GM18873 (cell line): ENCODE data around the gene GPR39.

Experiments
- ATAC-seq: cut with Tn5 transposase; IDR thresholded peaks from one replicate; pipeline ENCODE4 v1.9.1; 2021; ENCODE audit warnings: mild to moderate bottlenecking, moderate library complexity, moderate number of reproducible peaks; ENCODE audit not compliant: unreplicated experiment, low FRiP score

GPR39 gene

GRCh38 chr2:132659331-132659730, 242.7 kb downstream of the GPR39 start:
- ATAC-seq, result no peak

GRCh38 chr2:132662732-132663131, 246.1 kb downstream of the GPR39 start:
- no peak for ATAC-seq

GRCh38 chr2:132664096-132664495, 247.5 kb downstream of the GPR39 start:
- no peak for ATAC-seq

- no peak for ATAC-seq
Observed at GRCh38 chr2:132665401-132666140, 249.0 kb downstream of the GPR39 start.

GRCh38 chr2:132667706-132668105, 251.1 kb downstream of the GPR39 start:
- no peak for ATAC-seq

GRCh38 chr2:132668189-132668823, 251.7 kb downstream of the GPR39 start:
- ATAC-seq, result no peak

GRCh38 chr2:132668987-132669907, 252.6 kb downstream of the GPR39 start:
- ATAC-seq, result no peak

GRCh38 chr2:132669908-132670495, 253.4 kb downstream of the GPR39 start, which contains the start of gene LYPD1:
LYPD1 (minus strand) TSS chr2:132670205; CDS start chr2:132669932, 273 bp downstream.
- no peak for ATAC-seq

GRCh38 chr2:132670496-132671150, 254.0 kb downstream of the GPR39 start:
- ATAC-seq, result no peak

- no peak for ATAC-seq
Observed at GRCh38 chr2:132671151-132671835, 254.7 kb downstream of the GPR39 start.

- ATAC-seq, result no peak
Observed at GRCh38 chr2:132676999-132677398, 260.4 kb downstream of the GPR39 start.

- ATAC-seq, result no peak
Observed at GRCh38 chr2:132677661-132678060, 261.1 kb downstream of the GPR39 start.

- no peak for ATAC-seq
Observed at GRCh38 chr2:132678483-132678882, 261.9 kb downstream of the GPR39 start.

GRCh38 chr2:132680544-132680943, 263.9 kb downstream of the GPR39 start:
- ATAC-seq, result no peak

GRCh38 chr2:132681766-132682165, 265.2 kb downstream of the GPR39 start:
- ATAC-seq, result no peak

- ATAC-seq, result no peak
Observed at GRCh38 chr2:132690664-132691303, 274.2 kb downstream of the GPR39 start.

- ATAC-seq, result no peak
Observed at GRCh38 chr2:132691556-132691955, 275.0 kb downstream of the GPR39 start.

GRCh38 chr2:132692816-132693215, 276.2 kb downstream of the GPR39 start:
- no peak for ATAC-seq
